Endothelial cell of umbilical vein (primary cell): ENCODE data around the gene CMTR1. TPM values are rescaled to one million over a fixed set of nuclear protein-coding genes. Genes with fewer than 3 reads are reported as not detected.

Experiments
- BruUV-seq: library from RNA; stranded (reverse); fragments of 400-500 nt; replicated peaks from 2 replicates; lab custom pipeline; 2021; lab: Mats Ljungman, UMichigan
- CTCF ChIA-PET: fragments of 300-600, 350-600 bp; sonication (Branson Sonifier 250); formaldehyde crosslinking; loops from one replicate; lab custom pipeline; 2021; ENCODE audit warnings: antibody characterized with exemption, inconsistent platforms; lab: Charles Lee
- POLR2A ChIA-PET: fragments of 300-600, 350-600 bp; sonication (Branson Sonifier 250); formaldehyde crosslinking; loops from one replicate; lab custom pipeline; 2021; ENCODE audit warnings: antibody characterized with exemption, inconsistent platforms; lab: Charles Lee
- DNase-seq: peaks from one replicate; pipeline ENCODE4 v3.0.0-alpha.2; 2011; ENCODE audit warnings: low read depth, low spot score
- FAIRE-seq: peaks from 2 replicates; lab custom pipeline; 2011; peaks lifted over from hg19 to GRCh38; lab: Jason Lieb, UNC
- H2AFZ ChIP-seq: 2 replicates; pipeline ENCODE4 v1.6.0; 2012; ENCODE audit warnings: low read depth, low read length, control low read depth, inconsistent platforms
- H3K27ac ChIP-seq: 2 replicates; pipeline ENCODE4 v1.5.1; 2011; ENCODE audit warnings: low read depth, mild to moderate bottlenecking, control low read depth, low read length, moderate library complexity; ENCODE audit not compliant: insufficient read depth
- H3K27me3 ChIP-seq, 2 experiments: 2 replicates each; pipeline versions ENCODE4 v1.6.0 to v1.6.1; 2011; ENCODE audit warnings: low read length in 2 of 2, mixed read lengths in 1 of 2; ENCODE audit not compliant: control insufficient read depth in 2 of 2, insufficient read depth in 2 of 2
- H3K36me3 ChIP-seq, 2 experiments: 2 replicates in 1 of 2; 3 replicates in 1 of 2; pipeline ENCODE4 v1.5.1; 2011; ENCODE audit warnings: low read length in 2 of 2, mild to moderate bottlenecking in 1 of 2, moderate library complexity in 1 of 2; ENCODE audit not compliant: control insufficient read depth in 2 of 2, insufficient read depth in 2 of 2; ENCODE audit errors: extremely low read depth in 1 of 2
- H3K4me1 ChIP-seq: 3 replicates; pipeline ENCODE4 v1.5.1; 2011; ENCODE audit warnings: mild to moderate bottlenecking, low read length; ENCODE audit not compliant: control insufficient read depth, insufficient read depth; ENCODE audit errors: extremely low read depth
- H3K4me2 ChIP-seq: 2 replicates; pipeline ENCODE4 v1.6.1; 2011; ENCODE audit warnings: low read length, control low read depth, mixed read lengths; ENCODE audit not compliant: insufficient read depth
- H3K4me3 ChIP-seq, 3 experiments: fragments of 200-600 bp in 1 of 3; sonication (generic), shearing (Covaris generic) in 1 of 3; replicated peaks in 1 of 3; 2 replicates each; pipeline ENCODE4 v1.5.1; 2011 to 2016; ENCODE audit warnings: control low read depth in 3 of 3, low read length in 3 of 3, mild to moderate bottlenecking in 2 of 3, inconsistent platforms in 1 of 3, low read depth in 1 of 3, moderate library complexity in 1 of 3; ENCODE audit not compliant: insufficient read depth in 1 of 3
- H3K79me2 ChIP-seq: 2 replicates; pipeline ENCODE4 v1.6.0; 2012; ENCODE audit warnings: low read length, inconsistent platforms; ENCODE audit not compliant: control insufficient read depth, insufficient read depth
- H3K9ac ChIP-seq: replicated peaks from 2 replicates; pipeline ENCODE3; 2011; ENCODE audit warnings: low read length, control low read depth; ENCODE audit not compliant: insufficient read depth; ENCODE audit errors: extremely low read depth
- H3K9me1 ChIP-seq: replicated peaks from 3 replicates; pipeline ENCODE4 v1.6.0; 2011; ENCODE audit warnings: mild to moderate bottlenecking, low read length; ENCODE audit not compliant: control insufficient read depth, insufficient read depth; ENCODE audit errors: extremely low read depth
- H3K9me3 ChIP-seq: replicated peaks from 2 replicates; pipeline ENCODE4 v1.5.1; 2012; ENCODE audit warnings: low read length, inconsistent platforms; ENCODE audit not compliant: control insufficient read depth, insufficient read depth
- H4K20me1 ChIP-seq: replicated peaks from 2 replicates; pipeline ENCODE3; 2011; ENCODE audit warnings: mild to moderate bottlenecking, low read length; ENCODE audit not compliant: control insufficient read depth, insufficient read depth; ENCODE audit errors: extremely low read depth
- CTCF ChIP-seq, 2 donors: IDR thresholded peaks; 1 replicate in 1 of 2; 2 replicates in 1 of 2; pipeline ENCODE4 v1.5.1; 2011; ENCODE audit warnings: low read length in 2 of 2, mild to moderate bottlenecking in 2 of 2, moderate library complexity in 2 of 2, control low read depth in 1 of 2, inconsistent platforms in 1 of 2, low read depth in 1 of 2; ENCODE audit not compliant: insufficient read depth in 1 of 2; ENCODE audit errors: extremely low read depth in 1 of 2
- EZH2 ChIP-seq: IDR thresholded peaks from 2 replicates; pipeline ENCODE4 v1.6.1; 2012; ENCODE audit warnings: borderline replicate concordance, low read depth, mild to moderate bottlenecking, moderate library complexity, low read length, inconsistent platforms; ENCODE audit not compliant: severe bottlenecking
- FOS ChIP-seq: IDR thresholded peaks from 2 replicates; pipeline ENCODE4 v1.6.1; 2011; ENCODE audit warnings: mild to moderate bottlenecking, low read length, moderate library complexity, borderline replicate concordance; ENCODE audit not compliant: insufficient read depth
- GATA2 ChIP-seq: IDR thresholded peaks from 2 replicates; pipeline ENCODE4 v1.7.0; 2011; ENCODE audit warnings: low read depth, mild to moderate bottlenecking, moderate library complexity, mixed read lengths, low read length; ENCODE audit not compliant: insufficient read length, insufficient read depth
- JUN ChIP-seq: IDR thresholded peaks from 2 replicates; pipeline ENCODE4 v1.6.1; 2011; ENCODE audit warnings: borderline replicate concordance, low read depth; ENCODE audit not compliant: insufficient read length, insufficient read depth
- MAX ChIP-seq: IDR thresholded peaks from 2 replicates; pipeline ENCODE4 v1.6.1; 2011; ENCODE audit not compliant: insufficient read depth, insufficient read length
- MYC ChIP-seq: IDR thresholded peaks from one replicate; pipeline ENCODE4 v1.6.1; 2011; ENCODE audit warnings: mild to moderate bottlenecking, low read depth, low read length
- POLR2A ChIP-seq: IDR thresholded peaks from 2 replicates; pipeline ENCODE4 v1.6.1; 2012; ENCODE audit warnings: low read depth, mild to moderate bottlenecking, control low read depth, low read length
- POLR2AphosphoS5 ChIP-seq: IDR thresholded peaks from 2 replicates; pipeline ENCODE4 v1.6.1; 2012; ENCODE audit warnings: low read depth, mild to moderate bottlenecking, control low read depth, low read length, moderate library complexity; ENCODE audit not compliant: insufficient read depth
- dilution Hi-C: fragments of 300-500 bp; cut with MboI; formaldehyde crosslinking; loops from one replicate; pipeline ENCODE4 v1.15.0; 2019; ENCODE audit warnings: low sequenced_read_pairs; ENCODE audit not compliant: extremely low pct_ligation_motif_present
- intact Hi-C: fragments of 100-400 bp; cut with micrococcal nuclease; formaldehyde crosslinking; loops from one replicate; pipeline ENCODE4 v1.10.0; 2022
- polyA plus RNA-seq, 4 experiments: library from polyadenylated mRNA; depleted of rRNA in 3 of 4; stranded (reverse) in 3 of 4; unstranded in 1 of 4; fragments of >200 nt; gene quantifications; 2 replicates each; pipeline versions ENCODE4 v1.2.1 to v1.2.3, GENCODE V29; 2011 to 2012; ENCODE audit warnings: missing spikeins in 1 of 4
- total RNA-seq: library from RNA; stranded (reverse); gene quantifications from 2 replicates; pipeline ENCODE4 v1.2.3, GENCODE V29; 2021

CMTR1 gene
- total and polyA plus RNA-seq, 2 donors (not counting 3 experiments of a cell fraction or from before 2014, with no cell fraction given), result 19.5 to 38.0 TPM

- TF ChIP-seq FOS, result no peak
- TF ChIP-seq MAX, result no peak
- TF ChIP-seq EZH2, result no peak
- TF ChIP-seq MYC, result no peak
- TF ChIP-seq CTCF (IDR thresholded peaks at IDR 0.05; ENCODE audit: extremely low read depth in 1 of 2, insufficient read depth in 1 of 2, low read depth in 1 of 2, low read length in 2 of 2), result no peak
- no peak for TF ChIP-seq GATA2
- TF ChIP-seq POLR2A, result no peak
- TF ChIP-seq POLR2AphosphoS5, result no peak
- no peak for TF ChIP-seq JUN
- Histone ChIP-seq H3K9ac (no peak overlapping the region), H3K79me2 (no peaks in the 10 kb centered on the region), H4K20me1 (no peaks in the 10 kb centered on the region), H3K4me2 (no peak overlapping the region), H2AFZ (no peak overlapping the region), H3K9me3 (no peaks in the 10 kb centered on the region), H3K9me1 (no peaks in the 10 kb centered on the region), H3K27ac (no peak overlapping the region), H3K4me1 (no peaks in the 10 kb centered on the region), H3K27me3 (no peaks in the 10 kb centered on the region), H3K4me3 (no peak overlapping the region), H3K36me3 (peaks cover 0 to under 1% of the 10 kb centered on the region in 2 experiments)
- ChIA-PET POLR2A (no interaction called here), CTCF (interaction anchor here (4.6 kb wide), 1 partner anchor 72 kb away, joined by 18 read pairs; no protein-coding TSS in a partner anchor)
- dilution Hi-C loops (no loop called here), intact Hi-C loops (no loop called here)
- no peak for DNase-seq
- FAIRE-seq, result no peak
- no TSS peak for BruUV-seq
Observed at GRCh38 chr6:37492991-37493660, 60.1 kb downstream of the CMTR1 start.
